ENCODE results near the gene LNX2. TPM values are rescaled to one million over a fixed set of nuclear protein-coding genes. Genes with fewer than 3 reads are reported as not detected.

The LNX2 gene
- total RNA-seq, 5 donors from 2014 or later (not counting 1 experiment from before 2014, with no cell fraction given): 5.0 to 11.8 (median 9.8) TPM

DNA sequence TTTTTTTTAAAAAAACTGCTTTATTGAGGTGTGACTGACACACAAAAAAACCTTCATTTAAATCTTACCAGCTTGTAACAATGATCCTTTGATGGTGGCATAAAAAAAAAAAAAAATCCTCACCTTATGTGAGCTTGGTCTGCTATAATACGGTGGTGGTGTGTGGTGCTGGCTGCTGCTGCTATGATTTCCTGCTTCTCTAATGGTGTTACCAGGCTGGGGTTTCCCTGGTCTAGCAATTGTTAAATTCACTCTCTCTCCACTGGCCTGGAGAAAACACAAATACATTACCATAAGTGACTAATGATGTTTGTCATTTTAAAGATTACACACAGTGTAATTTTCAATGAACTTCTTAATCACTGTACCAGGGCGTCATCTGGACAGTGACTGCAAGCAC is 60.6 kb downstream of the LNX2 start:
- CTCF ChIA-PET: no interaction called here
- Mint-ChIP-seq H3K36me3 (peaks cover 37% of the 10 kb centered on the region), H3K4me1 (peaks cover 9 to 26% (median 26%) of the 10 kb centered on the region in 3 donors), H3K4me3 (no peak overlapping the region), H3K27me3 (no peaks in the 10 kb centered on the region), H3K27ac (peak overlapping the region in 1 of 2 donors; percentile 9), H3K9me3 (no peaks in the 10 kb centered on the region)
- WGBS (ENCODE audit: insufficient coverage): 80% methylated on average over 1 of the region's 2 CpGs
- peak in 24 of 35 experiments; percentile 5 to 54 (median 18) for DNase-seq
- Histone ChIP-seq H3K4me1 (ENCODE audit: control insufficient read depth in 1 of 2, extremely low read depth in 1 of 2, insufficient read depth in 2 of 2, low read length in 2 of 2) (peaks cover 0 to 3% of the 10 kb centered on the region in 2 experiments), H3K9me3 (no peaks in the 10 kb centered on the region), H3K27ac (ENCODE audit: low read length) (no peak overlapping the region), H3K36me3 (ENCODE audit: control insufficient read depth in 2 of 2, extremely low read depth in 1 of 2, insufficient read depth in 1 of 2, low read length in 1 of 2) (peaks cover 0 to 13% of the 10 kb centered on the region in 2 donors), H3K4me3 (ENCODE audit: control insufficient read depth in 1 of 2, extremely low read depth in 1 of 2, low read length in 1 of 2) (no peak overlapping the region), H3K27me3 (replicated peaks in 1 of 2; ENCODE audit: control insufficient read depth in 2 of 2, extremely low read depth in 1 of 2, insufficient read depth in 2 of 2, low read length in 1 of 2) (no peaks in the 10 kb centered on the region)
- ATAC-seq (replicated peaks in 1 of 4): peak in 2 of 4 experiments; percentile 63 to 68
- POLR2A ChIA-PET: interaction anchor here (0.6 to 0.7 kb wide), 4 partner anchors 10 to 388 kb away, joined by 3 to 4 read pairs (median 3); no protein-coding TSS in a partner anchor

DNA sequence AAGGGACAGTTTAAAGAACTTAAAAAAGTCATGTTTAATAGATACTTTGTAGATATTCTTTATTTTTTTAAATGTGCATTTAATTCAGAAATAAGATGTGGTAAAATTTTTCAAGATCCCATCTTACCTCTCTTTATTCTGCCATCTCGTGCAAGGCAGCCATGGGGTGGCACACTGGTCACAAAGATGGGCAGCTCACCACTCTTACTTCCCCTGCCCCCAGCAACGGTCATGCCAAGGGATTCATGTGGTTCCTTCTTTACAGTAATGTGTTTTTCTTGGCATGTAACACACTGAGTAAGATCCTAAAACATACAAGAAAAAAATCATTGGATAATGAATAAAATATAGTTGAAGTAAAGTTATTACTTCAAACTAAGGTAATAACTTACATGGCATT is 64.2 kb downstream of the LNX2 start:
- ChIA-PET CTCF (no interaction called here), POLR2A (no interaction called here)
- Mint-ChIP-seq H3K27me3 (no peaks in the 10 kb centered on the region), H3K4me1 (peaks cover 0 to 12% (median 12%) of the 10 kb centered on the region in 3 donors), H3K9me3 (no peaks in the 10 kb centered on the region), H3K27ac (no peak overlapping the region), H3K4me3 (no peak overlapping the region), H3K36me3 (peaks cover 47% of the 10 kb centered on the region)
- ATAC-seq (replicated peaks in 1 of 4) (no peak), DNase-seq (no peak)
- no peak overlapping the region for H3K4me3 ChIP-seq (ENCODE audit: control insufficient read depth in 1 of 2, extremely low read depth in 1 of 2, low read length in 1 of 2)
- WGBS (ENCODE audit: insufficient coverage): no CpG with 5 or more reads among the region's 2 CpGs
- H3K36me3 ChIP-seq (ENCODE audit: control insufficient read depth in 2 of 2, extremely low read depth in 1 of 2, insufficient read depth in 1 of 2, low read length in 1 of 2): peaks cover 5 to 24% of the 10 kb centered on the region in 2 donors
- no peaks in the 10 kb centered on the region for H3K9me3 ChIP-seq
- no peak overlapping the region for H3K27ac ChIP-seq (ENCODE audit: low read length)
- peaks cover 0 to 3% of the 10 kb centered on the region in 2 experiments for H3K4me1 ChIP-seq (ENCODE audit: control insufficient read depth in 1 of 2, extremely low read depth in 1 of 2, insufficient read depth in 2 of 2, low read length in 2 of 2)
- no peaks in the 10 kb centered on the region for H3K27me3 ChIP-seq (replicated peaks in 1 of 2; ENCODE audit: control insufficient read depth in 2 of 2, extremely low read depth in 1 of 2, insufficient read depth in 2 of 2, low read length in 1 of 2)

DNA sequence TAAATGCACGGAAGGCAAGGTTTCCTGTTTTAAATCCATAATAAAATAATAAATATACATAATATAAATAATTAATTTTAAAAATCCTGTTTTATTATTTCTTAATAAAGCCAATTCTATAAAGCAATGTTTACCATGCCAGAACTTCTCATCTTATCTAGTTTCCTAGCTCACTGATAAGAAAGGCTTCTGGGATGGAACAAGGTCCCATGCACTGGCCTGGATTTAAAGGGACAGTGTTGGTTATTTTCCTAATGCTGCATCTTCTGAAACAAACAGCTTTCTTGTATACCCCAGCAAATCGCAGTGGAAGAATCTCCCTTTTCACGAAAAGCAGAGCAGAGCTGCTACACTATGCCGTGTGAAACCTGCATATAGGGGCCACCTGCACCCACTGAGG is 68.8 kb downstream of the LNX2 start:
- H3K4me1 ChIP-seq (ENCODE audit: control insufficient read depth in 1 of 2, extremely low read depth in 1 of 2, insufficient read depth in 2 of 2, low read length in 2 of 2): no peaks in the 10 kb centered on the region
- no peaks in the 10 kb centered on the region for H3K9me3 ChIP-seq
- H3K4me3 ChIP-seq (ENCODE audit: control insufficient read depth in 1 of 2, extremely low read depth in 1 of 2, low read length in 1 of 2): no peak overlapping the region
- Mint-ChIP-seq H3K9me3 (no peaks in the 10 kb centered on the region), H3K4me1 (no peaks in the 10 kb centered on the region), H3K27me3 (no peaks in the 10 kb centered on the region), H3K36me3 (peaks cover 67% of the 10 kb centered on the region), H3K27ac (no peak overlapping the region), H3K4me3 (no peak overlapping the region)
- peaks cover 5 to 55% of the 10 kb centered on the region in 2 donors for H3K36me3 ChIP-seq (ENCODE audit: control insufficient read depth in 2 of 2, extremely low read depth in 1 of 2, insufficient read depth in 1 of 2, low read length in 1 of 2)
- no peak for DNase-seq
- no peak overlapping the region for H3K27ac ChIP-seq (ENCODE audit: low read length)
- POLR2A ChIA-PET: no interaction called here
- H3K27me3 ChIP-seq (replicated peaks in 1 of 2; ENCODE audit: control insufficient read depth in 2 of 2, extremely low read depth in 1 of 2, insufficient read depth in 2 of 2, low read length in 1 of 2): no peaks in the 10 kb centered on the region
- CTCF ChIA-PET: no interaction called here
- 100% methylated on average over 2 of the region's 4 CpGs for WGBS (ENCODE audit: insufficient coverage)
- ATAC-seq (replicated peaks in 1 of 4): no peak

DNA sequence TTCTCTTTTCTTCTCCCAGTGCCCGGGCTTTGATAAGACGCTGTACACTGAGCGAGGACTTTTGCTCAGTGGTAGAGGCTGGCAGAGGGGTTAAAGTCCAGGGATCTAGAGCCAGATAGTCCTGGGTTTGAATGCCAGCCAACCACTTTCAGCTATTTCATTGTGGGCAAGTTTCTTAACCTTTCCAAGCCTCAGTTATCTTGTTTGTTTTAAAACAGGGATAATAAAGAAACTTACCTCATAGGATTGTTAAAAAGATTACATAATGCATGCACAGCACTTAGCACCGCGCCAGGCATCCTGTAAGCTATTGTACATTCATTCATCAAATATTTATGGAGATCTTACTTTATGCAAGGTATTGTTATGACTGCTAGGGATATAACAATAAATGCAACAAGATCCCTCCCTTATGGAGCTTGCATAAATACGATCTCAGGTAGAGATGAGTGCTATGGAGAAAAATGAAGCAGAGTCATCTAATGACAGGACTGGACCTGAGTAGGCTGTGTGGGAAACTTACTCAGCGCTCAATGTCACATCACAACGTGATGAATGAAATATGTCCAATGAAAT is 70.8 kb downstream of the LNX2 start:
- no peak for ATAC-seq (replicated peaks in 1 of 4)
- Histone ChIP-seq H3K4me3 (ENCODE audit: control insufficient read depth in 1 of 2, extremely low read depth in 1 of 2, low read length in 1 of 2) (no peak overlapping the region), H3K9me3 (no peaks in the 10 kb centered on the region), H3K36me3 (ENCODE audit: control insufficient read depth in 2 of 2, extremely low read depth in 1 of 2, insufficient read depth in 1 of 2, low read length in 1 of 2) (peaks cover 8 to 53% of the 10 kb centered on the region in 2 donors), H3K27ac (ENCODE audit: low read length) (no peak overlapping the region), H3K4me1 (ENCODE audit: control insufficient read depth in 1 of 2, extremely low read depth in 1 of 2, insufficient read depth in 2 of 2, low read length in 2 of 2) (no peaks in the 10 kb centered on the region), H3K27me3 (replicated peaks in 1 of 2; ENCODE audit: control insufficient read depth in 2 of 2, extremely low read depth in 1 of 2, insufficient read depth in 2 of 2, low read length in 1 of 2) (no peaks in the 10 kb centered on the region)
- ChIA-PET POLR2A (interaction anchor here (0.6 kb wide), 2 partner anchors 10 to 592 kb away, joined by 4 read pairs; no protein-coding TSS in a partner anchor), CTCF (interaction anchor here in 1 of 2 donors (1.3 kb wide), 1 partner anchor 9 kb away, joined by 3 read pairs; no protein-coding TSS in a partner anchor)
- Mint-ChIP-seq H3K27ac (no peak overlapping the region), H3K9me3 (no peaks in the 10 kb centered on the region), H3K36me3 (peaks cover 62% of the 10 kb centered on the region), H3K4me3 (no peak overlapping the region), H3K4me1 (peaks cover 0 to 4% (median 0%) of the 10 kb centered on the region in 3 donors), H3K27me3 (no peaks in the 10 kb centered on the region)
- 100% methylated on average over 2 of the region's 8 CpGs for WGBS (ENCODE audit: insufficient coverage)
- no peak for DNase-seq

DNA sequence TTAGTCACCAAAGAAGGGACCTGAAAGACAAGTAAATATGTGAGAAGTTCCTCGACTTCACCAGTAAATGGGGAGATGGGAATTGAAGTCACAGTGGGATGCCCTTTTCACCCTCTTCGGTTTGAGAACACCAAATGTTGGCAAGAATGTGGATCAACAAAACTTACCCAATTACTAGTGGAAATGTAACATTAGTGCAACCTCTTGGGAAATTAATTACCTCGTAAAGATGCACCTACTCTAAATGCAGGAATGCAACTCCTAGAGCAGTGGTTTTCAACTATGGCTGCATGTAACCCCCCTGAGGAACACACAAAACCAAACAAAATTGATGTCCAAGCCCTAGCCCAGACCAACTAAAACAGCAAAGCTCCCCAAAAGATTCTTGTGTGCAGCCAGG is 78.1 kb downstream of the LNX2 start:
- CTCF ChIA-PET: no interaction called here
- no peaks in the 10 kb centered on the region for H3K9me3 Mint-ChIP-seq
- Histone ChIP-seq H3K4me3 (ENCODE audit: control insufficient read depth in 1 of 2, extremely low read depth in 1 of 2, low read length in 1 of 2) (no peak overlapping the region), H3K27me3 (replicated peaks in 1 of 2; ENCODE audit: control insufficient read depth in 2 of 2, extremely low read depth in 1 of 2, insufficient read depth in 2 of 2, low read length in 1 of 2) (no peaks in the 10 kb centered on the region), H3K36me3 (ENCODE audit: control insufficient read depth in 2 of 2, extremely low read depth in 1 of 2, insufficient read depth in 1 of 2, low read length in 1 of 2) (peaks cover 2 to 4% of the 10 kb centered on the region in 2 donors), H3K27ac (ENCODE audit: low read length) (no peak overlapping the region), H3K9me3 (no peaks in the 10 kb centered on the region), H3K4me1 (ENCODE audit: control insufficient read depth in 1 of 2, extremely low read depth in 1 of 2, insufficient read depth in 2 of 2, low read length in 2 of 2) (no peaks in the 10 kb centered on the region)
- DNase-seq (no peak), ATAC-seq (replicated peaks in 1 of 4) (no peak)
- no peak overlapping the region for H3K4me3 Mint-ChIP-seq
- H3K36me3 Mint-ChIP-seq: peaks cover 9% of the 10 kb centered on the region
- H3K4me1 Mint-ChIP-seq: peaks cover 0 to 4% (median 0%) of the 10 kb centered on the region in 3 donors
- 100% methylated on average over 1 of the region's 3 CpGs for WGBS (ENCODE audit: insufficient coverage)
- no peak overlapping the region for H3K27ac Mint-ChIP-seq
- POLR2A ChIA-PET: no interaction called here
- H3K27me3 Mint-ChIP-seq: no peaks in the 10 kb centered on the region

DNA sequence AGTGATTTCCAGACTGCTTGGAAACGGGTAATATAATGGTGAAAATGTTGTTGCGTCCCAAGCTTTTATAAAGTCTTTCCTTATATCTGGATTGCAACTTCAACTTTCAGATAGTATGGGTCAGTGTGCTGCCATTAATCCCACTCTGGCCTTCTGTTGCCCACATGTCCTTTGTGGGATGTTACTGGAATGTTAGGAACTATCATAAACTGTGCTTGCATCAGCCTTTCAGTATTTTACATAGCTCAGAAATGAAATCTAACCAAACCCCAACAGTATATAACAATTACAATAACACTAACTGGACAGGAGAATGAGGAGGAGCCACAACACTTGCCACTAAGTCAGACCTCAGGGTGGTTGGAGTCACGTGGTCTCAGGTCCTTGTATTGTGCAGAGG is 78.9 kb downstream of the LNX2 start:
- Histone ChIP-seq H3K27me3 (replicated peaks in 1 of 2; ENCODE audit: control insufficient read depth in 2 of 2, extremely low read depth in 1 of 2, insufficient read depth in 2 of 2, low read length in 1 of 2) (no peaks in the 10 kb centered on the region), H3K9me3 (no peaks in the 10 kb centered on the region), H3K27ac (ENCODE audit: low read length) (no peak overlapping the region), H3K4me3 (ENCODE audit: control insufficient read depth in 1 of 2, extremely low read depth in 1 of 2, low read length in 1 of 2) (no peak overlapping the region), H3K36me3 (ENCODE audit: control insufficient read depth in 2 of 2, extremely low read depth in 1 of 2, insufficient read depth in 1 of 2, low read length in 1 of 2) (peaks cover 2 to 4% of the 10 kb centered on the region in 2 donors), H3K4me1 (ENCODE audit: control insufficient read depth in 1 of 2, extremely low read depth in 1 of 2, insufficient read depth in 2 of 2, low read length in 2 of 2) (no peaks in the 10 kb centered on the region)
- Mint-ChIP-seq H3K4me3 (no peak overlapping the region), H3K9me3 (no peaks in the 10 kb centered on the region), H3K36me3 (peaks cover 9% of the 10 kb centered on the region), H3K4me1 (peaks cover 0 to 4% (median 0%) of the 10 kb centered on the region in 3 donors), H3K27ac (no peak overlapping the region), H3K27me3 (no peaks in the 10 kb centered on the region)
- POLR2A ChIA-PET: no interaction called here
- CTCF ChIA-PET: interaction anchor here in 1 of 2 donors (0.5 kb wide), 1 partner anchor 154 kb away, joined by 4 read pairs; no protein-coding TSS in a partner anchor
- ATAC-seq (replicated peaks in 1 of 4) (no peak), DNase-seq (no peak)
- WGBS (ENCODE audit: insufficient coverage): 80% methylated on average over 1 of the region's 3 CpGs
